ENCODE measurements around the gene KCTD14.
A peak's percentile ranks its signal among the peaks of the same experiment; 100 is the strongest.
"Not testable (repeated sequence)": the region's sequence is repeated elsewhere in the genome, so short reads cannot be mapped to it uniquely, and the experiment has no call there.

Gene KCTD14

GRCh38 chr11:78020246-78020645 lies 2.8 kb downstream of the KCTD14 start:
- DNase-seq, result no peak

- no peak for DNase-seq
Observed at GRCh38 chr11:78019808-78020207, 3.3 kb downstream of the KCTD14 start.

GRCh38 chr11:78015878-78016277 lies 7.2 kb downstream of the KCTD14 start:
- no peak for DNase-seq

- not testable (repeated sequence) for DNase-seq
Observed at GRCh38 chr11:78014937-78015520, 8.0 kb downstream of the KCTD14 start.

GRCh38 chr11:78011301-78011700 lies 11.8 kb downstream of the KCTD14 start:
- no peak for DNase-seq

- no peak for DNase-seq
Observed at GRCh38 chr11:78010755-78011154, 12.3 kb downstream of the KCTD14 start.

GRCh38 chr11:78010304-78010703 lies 12.8 kb downstream of the KCTD14 start:
- no peak for DNase-seq

- no peak for DNase-seq
Observed at GRCh38 chr11:78009062-78009461, 14.0 kb downstream of the KCTD14 start.

- peak; percentile 78 to 81 for DNase-seq
Observed at GRCh38 chr11:78000193-78000592, 22.9 kb downstream of the KCTD14 start.

- DNase-seq, result no peak
Observed at GRCh38 chr11:77999446-78000030, 23.5 kb downstream of the KCTD14 start.

GRCh38 chr11:77994434-77995362 lies 28.4 kb downstream of the KCTD14 start, which contains the start of gene INTS4:
TSS of gene INTS4 (minus strand) at chr11:77994668. CDS start at chr11:77994643, 25 bp downstream.
- peak; percentile 100 for DNase-seq

- peak in 1 of 2 experiments; percentile 7 for DNase-seq
Observed at GRCh38 chr11:77993902-77994301, 29.2 kb downstream of the KCTD14 start.

- DNase-seq, result no peak
Observed at GRCh38 chr11:77990981-77991380, 32.1 kb downstream of the KCTD14 start.

GRCh38 chr11:77986456-77986855 lies 36.6 kb downstream of the KCTD14 start:
- not testable (repeated sequence) for DNase-seq

GRCh38 chr11:77981346-77981947 lies 41.6 kb downstream of the KCTD14 start:
- DNase-seq, result no peak

- no peak for DNase-seq
Observed at GRCh38 chr11:77968337-77968736, 54.7 kb downstream of the KCTD14 start.

- DNase-seq, result peak in 1 of 2 experiments; percentile 8
Observed at GRCh38 chr11:77967753-77968152, 55.3 kb downstream of the KCTD14 start.

- no peak for DNase-seq
Observed at GRCh38 chr11:77967121-77967520, 56.0 kb downstream of the KCTD14 start.

- DNase-seq, result no peak
Observed at GRCh38 chr11:77966338-77966737, 56.7 kb downstream of the KCTD14 start.
